Measurements from ENCODE around the gene ZNF613. TPM values are rescaled to one million over a fixed set of nuclear protein-coding genes. Genes with fewer than 3 reads are reported as not detected.

ZNF613 gene
- total and polyA plus RNA-seq, 2 donors (not counting 3 experiments of a cell fraction or from before 2014, with no cell fraction given), result 1.7 to 6.5 TPM

- intact Hi-C loops (cut with micrococcal nuclease), result loop anchor here (1.0 to 2.0 kb wide), 5 partner anchors 22 to 81 kb away; partner anchors contain the start of genes ZNF432, ZNF613, ZNF614 and ZNF615
- TF ChIP-seq JUN (IDR thresholded peaks at IDR 0.05; ENCODE audit: borderline replicate concordance, insufficient read depth, insufficient read length, low read depth), result no peak
- peak; percentile 13 for TF ChIP-seq POLR2AphosphoS5 (IDR thresholded peaks at IDR 0.05; ENCODE audit: insufficient read depth, low read depth, low read length)
- Histone ChIP-seq H2AFZ (ENCODE audit: low read depth, low read length) (peak within 1 kb of the TSS; percentile 78), H3K9me1 (replicated peaks; ENCODE audit: control insufficient read depth, extremely low read depth, insufficient read depth, low read length) (no peaks in the 10 kb centered on the region), H3K36me3 (ENCODE audit: control insufficient read depth in 2 of 2, extremely low read depth in 1 of 2, insufficient read depth in 2 of 2, low read length in 2 of 2) (no peaks in the 10 kb centered on the region), H3K27ac (ENCODE audit: insufficient read depth, low read depth, low read length) (peak within 1 kb of the TSS; percentile 48), H3K79me2 (ENCODE audit: control insufficient read depth, insufficient read depth, low read length) (peaks cover 8% of the 10 kb centered on the region), H3K27me3 (ENCODE audit: control insufficient read depth in 2 of 2, insufficient read depth in 2 of 2, low read length in 2 of 2) (no peaks in the 10 kb centered on the region), H3K9me3 (replicated peaks; ENCODE audit: control insufficient read depth, insufficient read depth, low read length) (no peaks in the 10 kb centered on the region), H4K20me1 (replicated peaks; ENCODE audit: control insufficient read depth, extremely low read depth, insufficient read depth, low read length) (no peaks in the 10 kb centered on the region), H3K4me3 (replicated peaks in 1 of 3; ENCODE audit: insufficient read depth in 1 of 3, low read depth in 1 of 3, low read length in 3 of 3) (peak within 1 kb of the TSS; percentile 58 to 80 (median 61)), H3K4me1 (ENCODE audit: control insufficient read depth, extremely low read depth, insufficient read depth, low read length) (peaks cover 2% of the 10 kb centered on the region), H3K9ac (replicated peaks; ENCODE audit: extremely low read depth, insufficient read depth, low read length) (peak within 1 kb of the TSS; percentile 81), H3K4me2 (ENCODE audit: insufficient read depth, low read length) (peak within 1 kb of the TSS; percentile 38)
- peak; percentile 97 for FAIRE-seq
- peak; percentile 95 for DNase-seq (ENCODE audit: low read depth, low spot score)
- ChIA-PET POLR2A (no interaction called here), CTCF (no interaction called here)
- BruUV-seq (replicated peaks), result TSS peak; percentile 59
- dilution Hi-C loops (cut with MboI; ENCODE audit: extremely low pct_ligation_motif_present, low sequenced_read_pairs), result no loop called here
Measured at GRCh38 chr19:51986309-51987291, 59.3 kb downstream of the ZNF613 start, which contains the start of gene ZNF350. Gene ZNF350 (minus strand): TSS chr19:51986840. CDS start chr19:51974360, 12,480 bp downstream.

GRCh38 chr19:51993422-51993821 is 66.2 kb downstream of the ZNF613 start:
- Histone ChIP-seq H3K4me2 (ENCODE audit: insufficient read depth, low read length) (no peak overlapping the region), H2AFZ (ENCODE audit: low read depth, low read length) (no peak overlapping the region), H3K79me2 (ENCODE audit: control insufficient read depth, insufficient read depth, low read length) (no peaks in the 10 kb centered on the region), H3K9ac (replicated peaks; ENCODE audit: extremely low read depth, insufficient read depth, low read length) (no peak overlapping the region), H3K4me3 (replicated peaks in 1 of 3; ENCODE audit: insufficient read depth in 1 of 3, low read depth in 1 of 3, low read length in 3 of 3) (no peak overlapping the region), H3K27ac (ENCODE audit: insufficient read depth, low read depth, low read length) (no peak overlapping the region), H4K20me1 (replicated peaks; ENCODE audit: control insufficient read depth, extremely low read depth, insufficient read depth, low read length) (no peaks in the 10 kb centered on the region), H3K4me1 (ENCODE audit: control insufficient read depth, extremely low read depth, insufficient read depth, low read length) (no peaks in the 10 kb centered on the region), H3K36me3 (ENCODE audit: control insufficient read depth in 2 of 2, extremely low read depth in 1 of 2, insufficient read depth in 2 of 2, low read length in 2 of 2) (peaks cover 3 to 6% of the 10 kb centered on the region in 2 experiments), H3K27me3 (ENCODE audit: control insufficient read depth in 2 of 2, insufficient read depth in 2 of 2, low read length in 2 of 2) (no peaks in the 10 kb centered on the region), H3K9me1 (replicated peaks; ENCODE audit: control insufficient read depth, extremely low read depth, insufficient read depth, low read length) (no peaks in the 10 kb centered on the region), H3K9me3 (replicated peaks; ENCODE audit: control insufficient read depth, insufficient read depth, low read length) (peaks cover 19% of the 10 kb centered on the region)
- POLR2A ChIA-PET, result no interaction called here
- TF ChIP-seq CTCF (IDR thresholded peaks at IDR 0.05; ENCODE audit: extremely low read depth in 1 of 2, insufficient read depth in 1 of 2, low read depth in 1 of 2, low read length in 2 of 2) (no peak), GATA2 (IDR thresholded peaks at IDR 0.05; ENCODE audit: insufficient read depth, insufficient read length, low read depth, low read length) (no peak), EZH2 (IDR thresholded peaks at IDR 0.05; ENCODE audit: borderline replicate concordance, low read depth, low read length, severe bottlenecking) (no peak), JUN (IDR thresholded peaks at IDR 0.05; ENCODE audit: borderline replicate concordance, insufficient read depth, insufficient read length, low read depth) (no peak), MYC (IDR thresholded peaks at IDR 0.05; ENCODE audit: low read depth, low read length) (no peak), MAX (IDR thresholded peaks at IDR 0.05; ENCODE audit: insufficient read depth, insufficient read length) (no peak), POLR2AphosphoS5 (IDR thresholded peaks at IDR 0.05; ENCODE audit: insufficient read depth, low read depth, low read length) (no peak), POLR2A (IDR thresholded peaks at IDR 0.05; ENCODE audit: low read depth, low read length) (no peak), FOS (IDR thresholded peaks at IDR 0.05; ENCODE audit: borderline replicate concordance, insufficient read depth, low read length) (no peak)
- DNase-seq (ENCODE audit: low read depth, low spot score) (no peak), FAIRE-seq (no peak)
- dilution Hi-C loops (cut with MboI; ENCODE audit: extremely low pct_ligation_motif_present, low sequenced_read_pairs) (no loop called here), intact Hi-C loops (cut with micrococcal nuclease) (no loop called here)
- CTCF ChIA-PET, result no interaction called here
- BruUV-seq (replicated peaks), result no TSS peak

Measured in endothelial cell of umbilical vein (primary cell).